PC-3 (cell line): ENCODE data around the gene FBXO42. TPM values are rescaled to one million over a fixed set of nuclear protein-coding genes. Genes with fewer than 3 reads are reported as not detected.
A peak's percentile ranks its signal among the peaks of the same experiment; 100 is the strongest.

Source experiments
- ATAC-seq: fragments of 200-7000 bp; cut with Tn5 transposase; 2 replicates; pipeline ENCODE4 v1.9.1; 2020; ENCODE audit warnings: mild to moderate bottlenecking, moderate library complexity
- BruUV-seq: library from RNA; stranded (reverse); fragments of 400-500 nt; replicated peaks from 2 replicates; lab custom pipeline; 2021; lab: Mats Ljungman, UMichigan
- CTCF ChIA-PET: fragments of 300-600 bp; sonication (Branson Sonifier 250); formaldehyde crosslinking; loops from one replicate; lab custom pipeline; 2022; ENCODE audit warnings: antibody characterized with exemption; lab: Charles Lee
- POLR2A ChIA-PET: fragments of 300-600 bp; sonication (Branson Sonifier 250); formaldehyde crosslinking; loops from one replicate; lab custom pipeline; 2022; ENCODE audit warnings: antibody characterized with exemption; ENCODE audit not compliant: unreplicated experiment; lab: Charles Lee
- DNase-seq: peaks from one replicate; pipeline ENCODE4 v3.0.0-alpha.2; 2015
- H2AFZ ChIP-seq: fragments of 300-600 bp; sonication (generic); 2 replicates; pipeline ENCODE4 v1.6.0; 2016; ENCODE audit warnings: antibody characterized with exemption, low read length
- H3F3A ChIP-seq: fragments of 300-600 bp; sonication (generic); one replicate; pipeline ENCODE4 v1.6.0; 2017; ENCODE audit warnings: antibody characterized with exemption, low read length, control low read depth, mild to moderate bottlenecking; ENCODE audit not compliant: unreplicated experiment
- H3K27ac ChIP-seq: fragments of 300-600 bp; sonication (generic); 2 replicates; pipeline ENCODE4 v1.5.1; 2016; ENCODE audit warnings: mild to moderate bottlenecking, low read length
- H3K27me3 ChIP-seq: fragments of 300-600 bp; sonication (generic); 2 replicates; pipeline ENCODE4 v1.6.1; 2016; ENCODE audit warnings: low read length, mixed read lengths
- H3K36me3 ChIP-seq: fragments of 300-600 bp; sonication (generic); 2 replicates; pipeline ENCODE4 v1.6.1; 2016; ENCODE audit warnings: low read depth, mixed run types, low read length, mixed read lengths
- H3K4me1 ChIP-seq: fragments of 300-600 bp; sonication (generic); 2 replicates; pipeline ENCODE4 v1.5.1; 2016; ENCODE audit warnings: low read length; ENCODE audit not compliant: insufficient read depth
- H3K4me2 ChIP-seq: fragments of 300-600 bp; sonication (generic); 2 replicates; pipeline ENCODE4 v1.6.0; 2016; ENCODE audit warnings: low read length
- H3K4me3 ChIP-seq: fragments of 300-600 bp; sonication (generic); 2 replicates; pipeline ENCODE4 v1.5.1; 2016; ENCODE audit warnings: mild to moderate bottlenecking, low read length, mixed read lengths
- H3K79me2 ChIP-seq: fragments of 300-600 bp; sonication (generic); 2 replicates; pipeline ENCODE4 v1.6.1; 2017; ENCODE audit warnings: low read length, mixed read lengths
- H3K9ac ChIP-seq: fragments of 300-600 bp; sonication (generic); 2 replicates; pipeline ENCODE4 v1.6.0; 2016; ENCODE audit warnings: mild to moderate bottlenecking, low read length
- H3K9me2 ChIP-seq: fragments of 300-600 bp; sonication (generic); replicated peaks from 2 replicates; pipeline ENCODE4 v1.6.1; 2016; ENCODE audit warnings: mixed run types, low read length, mixed read lengths
- H3K9me3 ChIP-seq: fragments of 300-600 bp; sonication (generic); 2 replicates; pipeline ENCODE4 v1.6.1; 2016; ENCODE audit warnings: low read length, mixed read lengths
- H4K20me1 ChIP-seq: fragments of 300-600 bp; sonication (generic); 2 replicates; pipeline ENCODE4 v1.6.1; 2016; ENCODE audit warnings: low read length, mixed read lengths
- EZH2 ChIP-seq: fragments of 300-600 bp; sonication (generic); IDR thresholded peaks from one replicate; pipeline ENCODE4 v1.6.1; 2017; ENCODE audit warnings: antibody characterized with exemption, mild to moderate bottlenecking, low read length; ENCODE audit not compliant: unreplicated experiment
- EZH2phosphoT487 ChIP-seq: fragments of 300-600 bp; sonication (generic); IDR thresholded peaks from 2 replicates; pipeline ENCODE4 v1.6.1; 2018; ENCODE audit warnings: mild to moderate bottlenecking, antibody characterized with exemption, low read length, borderline replicate concordance
- intact Hi-C: fragments of 100-400 bp; cut with micrococcal nuclease; formaldehyde crosslinking; loops from 2 replicates; pipeline ENCODE4 v1.9.0; 2023
- total RNA-seq: library from RNA; depleted of rRNA; stranded (reverse); fragments of >200 nt; gene quantifications from 2 replicates; pipeline ENCODE4 v1.2.3, GENCODE V29; 2014
- TF ChIP-seq, protein P1 (sequence below): fragments of 300-600 bp; sonication (generic); conservative IDR thresholded peaks from 2 replicates; pipeline ENCODE4 v1.5.1; 2017; ENCODE audit warnings: antibody characterized with exemption, low read depth, mild to moderate bottlenecking, low read length

FBXO42 gene
- total RNA-seq, 1 experiment from 2014 or later, result 16.0 TPM

DNA sequence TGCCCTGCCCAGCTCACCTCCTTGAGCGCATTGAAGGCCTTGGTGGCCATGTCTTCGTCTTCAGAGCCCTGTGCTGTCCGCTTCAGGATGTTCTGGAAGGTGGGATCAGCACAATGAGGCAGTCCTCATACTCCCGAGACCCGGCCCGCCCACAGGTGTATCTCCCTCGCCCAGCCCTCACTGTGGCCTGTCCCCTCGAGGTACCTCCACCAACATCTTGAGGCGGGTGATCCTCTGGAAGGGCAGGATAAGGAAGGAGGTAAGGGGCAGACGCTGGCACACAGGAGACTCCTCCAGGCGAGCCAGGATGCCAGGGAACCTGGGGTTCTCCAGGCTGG is 147.0 kb downstream of the FBXO42 start:
- H3K4me3 ChIP-seq, result no peak overlapping the region
- no peaks in the 10 kb centered on the region for H3F3A ChIP-seq
- peaks cover 6% of the 10 kb centered on the region; the same call in 1 of the 2 replicates for H3K79me2 ChIP-seq
- BruUV-seq, result no TSS peak
- H3K9ac ChIP-seq, result no peak overlapping the region
- no peaks in the 10 kb centered on the region for H3K9me2 ChIP-seq
- H2AFZ ChIP-seq, result no peak overlapping the region
- H3K4me1 ChIP-seq, result peaks cover 12% of the 10 kb centered on the region
- ChIA-PET POLR2A (no interaction called here), CTCF (interaction anchor here (0.7 kb wide), 1 partner anchor 11 kb away, joined by 4 read pairs; no protein-coding TSS in a partner anchor)
- DNase-seq, result no peak
- no peaks in the 10 kb centered on the region for H4K20me1 ChIP-seq
- no peak overlapping the region for H3K27ac ChIP-seq
- H3K9me3 ChIP-seq, result no peaks in the 10 kb centered on the region
- H3K36me3 ChIP-seq, result no peaks in the 10 kb centered on the region
- intact Hi-C loops, result loop anchor here (5.0 kb wide), 1 partner anchor 37 kb away; no protein-coding TSS in a partner anchor
- H3K4me2 ChIP-seq, result no peak overlapping the region
- no peak for TF ChIP-seq EZH2
- TF ChIP-seq, protein P1, sequence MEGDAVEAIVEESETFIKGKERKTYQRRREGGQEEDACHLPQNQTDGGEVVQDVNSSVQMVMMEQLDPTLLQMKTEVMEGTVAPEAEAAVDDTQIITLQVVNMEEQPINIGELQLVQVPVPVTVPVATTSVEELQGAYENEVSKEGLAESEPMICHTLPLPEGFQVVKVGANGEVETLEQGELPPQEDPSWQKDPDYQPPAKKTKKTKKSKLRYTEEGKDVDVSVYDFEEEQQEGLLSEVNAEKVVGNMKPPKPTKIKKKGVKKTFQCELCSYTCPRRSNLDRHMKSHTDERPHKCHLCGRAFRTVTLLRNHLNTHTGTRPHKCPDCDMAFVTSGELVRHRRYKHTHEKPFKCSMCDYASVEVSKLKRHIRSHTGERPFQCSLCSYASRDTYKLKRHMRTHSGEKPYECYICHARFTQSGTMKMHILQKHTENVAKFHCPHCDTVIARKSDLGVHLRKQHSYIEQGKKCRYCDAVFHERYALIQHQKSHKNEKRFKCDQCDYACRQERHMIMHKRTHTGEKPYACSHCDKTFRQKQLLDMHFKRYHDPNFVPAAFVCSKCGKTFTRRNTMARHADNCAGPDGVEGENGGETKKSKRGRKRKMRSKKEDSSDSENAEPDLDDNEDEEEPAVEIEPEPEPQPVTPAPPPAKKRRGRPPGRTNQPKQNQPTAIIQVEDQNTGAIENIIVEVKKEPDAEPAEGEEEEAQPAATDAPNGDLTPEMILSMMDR, result no peak; the same call in 1 of the 2 replicates
- TF ChIP-seq EZH2phosphoT487, result no peak
- ATAC-seq, result no peak
- H3K27me3 ChIP-seq, result no peaks in the 10 kb centered on the region

DNA sequence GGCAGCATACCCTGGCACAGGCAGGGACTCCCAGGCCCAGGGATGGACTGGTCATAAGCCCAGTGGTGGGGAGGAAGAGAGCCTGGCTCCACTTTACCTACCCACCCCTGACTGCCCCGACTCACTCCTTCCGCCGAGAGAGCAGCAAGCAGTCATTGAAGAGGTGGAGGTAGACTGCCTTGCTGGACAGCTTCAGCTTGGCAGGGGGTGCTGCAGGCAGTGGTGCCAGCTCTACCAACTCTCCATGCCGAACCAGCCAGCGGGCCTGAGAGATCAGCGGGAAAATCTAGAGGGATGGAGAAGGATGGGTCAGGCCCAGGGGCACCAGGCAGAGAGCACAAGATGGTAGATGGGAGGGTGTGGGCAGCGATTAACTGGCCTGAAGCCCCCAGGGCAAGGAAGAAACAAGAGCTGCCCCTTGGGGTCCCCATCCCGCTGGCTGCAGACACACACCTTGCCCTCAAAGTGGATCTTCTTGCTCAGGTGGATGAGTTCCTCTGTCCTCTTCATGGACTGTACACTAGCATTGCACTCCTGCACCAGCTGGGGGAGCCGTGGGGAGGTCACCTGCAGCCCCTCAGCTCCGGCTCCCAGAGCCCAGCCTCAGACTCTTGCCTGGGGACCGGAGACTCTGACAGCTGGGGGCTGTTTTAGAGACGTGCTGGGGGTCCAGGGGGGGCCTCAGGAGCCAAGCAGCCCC is 147.5 kb downstream of the FBXO42 start:
- H3K9ac ChIP-seq, result no peak overlapping the region
- H3F3A ChIP-seq, result no peaks in the 10 kb centered on the region
- TF ChIP-seq EZH2, result no peak
- TF ChIP-seq, protein P1, result peak; percentile 58
- DNase-seq (peak; percentile 35), ATAC-seq (no peak)
- H3K4me1 ChIP-seq, result peaks cover 12% of the 10 kb centered on the region
- no peaks in the 10 kb centered on the region for H3K9me3 ChIP-seq
- H3K4me2 ChIP-seq, result no peak overlapping the region
- H2AFZ ChIP-seq, result no peak overlapping the region
- intact Hi-C loops, result loop anchor here (5.0 kb wide), 1 partner anchor 38 kb away; no protein-coding TSS in a partner anchor
- no peak overlapping the region for H3K27ac ChIP-seq
- H3K9me2 ChIP-seq, result no peaks in the 10 kb centered on the region
- H3K27me3 ChIP-seq, result no peaks in the 10 kb centered on the region
- no peaks in the 10 kb centered on the region for H3K36me3 ChIP-seq
- H4K20me1 ChIP-seq, result no peaks in the 10 kb centered on the region
- H3K4me3 ChIP-seq, result no peak overlapping the region
- H3K79me2 ChIP-seq, result peaks cover 6% of the 10 kb centered on the region; the same call in 1 of the 2 replicates
- CTCF ChIA-PET, result interaction anchor here (0.7 kb wide), 1 partner anchor 12 kb away, joined by 4 read pairs; no protein-coding TSS in a partner anchor
- no TSS peak for BruUV-seq
- POLR2A ChIA-PET, result no interaction called here

DNA sequence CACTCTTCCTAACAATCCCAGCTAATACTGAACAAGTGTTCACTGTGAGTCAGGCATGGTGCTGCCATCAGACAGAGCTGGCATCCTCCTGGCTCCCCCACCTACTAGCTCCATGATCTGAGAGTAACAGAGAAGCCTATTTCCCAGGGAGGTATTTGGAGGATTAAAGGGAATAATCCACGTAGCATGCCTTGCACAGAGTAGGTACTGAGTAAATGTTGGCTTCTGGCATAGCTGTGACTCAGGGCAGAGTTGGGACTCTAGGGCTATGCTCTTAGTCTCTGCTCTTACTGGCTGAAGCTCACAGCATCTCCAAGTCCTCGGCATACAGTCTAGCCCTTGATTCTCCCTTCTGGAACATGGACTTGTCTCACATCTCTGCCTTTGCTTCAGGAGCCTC is 148.1 kb downstream of the FBXO42 start:
- Histone ChIP-seq H3K4me2 (no peak overlapping the region), H3K9ac (no peak overlapping the region), H3K4me1 (peaks cover 12% of the 10 kb centered on the region), H4K20me1 (no peaks in the 10 kb centered on the region), H3F3A (no peaks in the 10 kb centered on the region), H3K27ac (no peak overlapping the region), H3K9me2 (no peaks in the 10 kb centered on the region), H3K79me2 (peaks cover 6% of the 10 kb centered on the region; the same call in 1 of the 2 replicates), H3K27me3 (no peaks in the 10 kb centered on the region), H2AFZ (no peak overlapping the region), H3K4me3 (no peak overlapping the region), H3K9me3 (no peaks in the 10 kb centered on the region), H3K36me3 (no peaks in the 10 kb centered on the region)
- ChIA-PET CTCF (no interaction called here), POLR2A (no interaction called here)
- BruUV-seq, result no TSS peak
- ATAC-seq, result no peak
- no peak for DNase-seq
- TF ChIP-seq, protein P1, result no peak
- TF ChIP-seq EZH2 (no peak), EZH2phosphoT487 (no peak)
- intact Hi-C loops, result no loop called here
